K562 (cell line): ENCODE data around the gene USP11. TPM values are rescaled to one million over a fixed set of nuclear protein-coding genes. Genes with fewer than 3 reads are reported as not detected.

ENCODE experiments used
- CBX3 ChIP-seq, 2 experiments: IDR thresholded peaks; 1 replicate in 1 of 2; 2 replicates in 1 of 2; pipeline ENCODE4 v1.6.1; 2012; ENCODE audit warnings: inconsistent platforms in 2 of 2, low read length in 2 of 2, borderline replicate concordance in 1 of 2, control low read depth in 1 of 2
- MTF1 ChIP-seq: fragments of 250-450 bp; sonication (Bioruptor Pico); IDR thresholded peaks from 2 replicates; pipeline ENCODE4 v1.9.0; 2021; ENCODE audit warnings: moderate library complexity, mild to moderate bottlenecking, inconsistent platforms, borderline replicate concordance
- NFYB ChIP-seq: IDR thresholded peaks from 2 replicates; pipeline ENCODE4 v1.6.1; 2011; ENCODE audit warnings: mild to moderate bottlenecking, moderate library complexity; ENCODE audit not compliant: insufficient read length; ENCODE audit errors: extremely low read depth
- ZMIZ1 ChIP-seq, 2 experiments: fragments of 150-350 bp in 1 of 2; IDR thresholded peaks; 2 replicates each; pipeline ENCODE4 v1.6.1; 2012 to 2016; ENCODE audit warnings: low read depth in 2 of 2, low read length in 2 of 2, mild to moderate bottlenecking in 1 of 2, moderate library complexity in 1 of 2
- ZNF212 ChIP-seq: fragments of 450-650 bp; formaldehyde crosslinking; IDR thresholded peaks from 2 replicates; pipeline ENCODE4 v1.4.0; 2020; ENCODE audit warnings: mild to moderate bottlenecking
- ZNF507 ChIP-seq: conservative IDR thresholded peaks from 2 replicates; pipeline ENCODE4 v1.6.1; 2017; ENCODE audit warnings: missing genetic modification characterization, missing compliant biosample characterization
- polyA plus RNA-seq, 8 experiments: library from polyadenylated mRNA; depleted of rRNA in 4 of 8; stranded (reverse) in 5 of 8; unstranded in 3 of 8; fragments of >200 nt; fragmentation: Nextera tagmentation in 2 of 8; fragmentation: Illumina TruSeq in 1 of 8; extraction: Ambion mirVana in 2 of 8; extraction: Trizol in 1 of 8; gene quantifications; 2 replicates each; pipeline versions ENCODE4 v1.2.1 to v1.2.3, GENCODE V29; 2011 to 2014; ENCODE audit warnings: inconsistent platforms in 1 of 8, missing spikeins in 1 of 8
- total RNA-seq, 7 experiments: library from RNA; depleted of rRNA in 6 of 7; stranded (reverse); fragments of >200 nt in 6 of 7; fragmentation: Illumina TruSeq in 2 of 7; extraction: Trizol in 2 of 7; gene quantifications; 2 replicates each; pipeline versions ENCODE4 v1.2.1 to v1.2.3, GENCODE V29; 2011 to 2021; ENCODE audit warnings: low replicate concordance in 1 of 7
- TF ChIP-seq, protein P1 (sequence below), 2 experiments: IDR thresholded peaks in 1 of 2; conservative IDR thresholded peaks in 1 of 2; 2 replicates each; pipeline ENCODE4 v1.6.1; 2016; ENCODE audit warnings: low read depth in 2 of 2, mild to moderate bottlenecking in 1 of 2, missing compliant biosample characterization in 1 of 2, missing genetic modification characterization in 1 of 2, moderate library complexity in 1 of 2

Gene USP11
- total and polyA plus RNA-seq, 9 of the 15 experiments (the other 6 are each of a cell fraction or from before 2014, with no cell fraction given): 2.5 to 29.0 (median 11.7) TPM

- TF ChIP-seq, protein P1, sequence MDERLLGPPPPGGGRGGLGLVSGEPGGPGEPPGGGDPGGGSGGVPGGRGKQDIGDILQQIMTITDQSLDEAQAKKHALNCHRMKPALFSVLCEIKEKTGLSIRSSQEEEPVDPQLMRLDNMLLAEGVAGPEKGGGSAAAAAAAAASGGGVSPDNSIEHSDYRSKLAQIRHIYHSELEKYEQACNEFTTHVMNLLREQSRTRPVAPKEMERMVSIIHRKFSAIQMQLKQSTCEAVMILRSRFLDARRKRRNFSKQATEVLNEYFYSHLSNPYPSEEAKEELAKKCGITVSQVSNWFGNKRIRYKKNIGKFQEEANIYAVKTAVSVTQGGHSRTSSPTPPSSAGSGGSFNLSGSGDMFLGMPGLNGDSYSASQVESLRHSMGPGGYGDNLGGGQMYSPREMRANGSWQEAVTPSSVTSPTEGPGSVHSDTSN (CRISPR knock-in tag; IDR thresholded peaks at IDR 0.05; ENCODE audit: low read depth): no peak
- TF ChIP-seq, protein P1 (tag; conservative IDR thresholded peaks at IDR 0.05; ENCODE audit: low read depth): no peak
- TF ChIP-seq NFYB: no peak
- TF ChIP-seq ZMIZ1 (IDR thresholded peaks at IDR 0.05; ENCODE audit: low read depth in 2 of 2, low read length in 2 of 2): no peak
- TF ChIP-seq ZNF507 (tag): no peak
- no peak for TF ChIP-seq ZNF212
- no peak for TF ChIP-seq MTF1 (CRISPR knock-in tag)
- no peak for TF ChIP-seq CBX3 (IDR thresholded peaks at IDR 0.05; ENCODE audit: borderline replicate concordance in 1 of 2, low read length in 2 of 2)
These were observed 10.5 kb downstream of the USP11 start (continued) for GRCh38 chrX:47243351-47243750.
